HG03045 (cell line): ENCODE measurements around the gene CDH13.

Experiments
- ATAC-seq: cut with Tn5 transposase; IDR thresholded peaks from one replicate; pipeline ENCODE4 v1.9.1; 2021; ENCODE audit warnings: mild to moderate bottlenecking, moderate library complexity; ENCODE audit not compliant: unreplicated experiment

CDH13 gene

DNA sequence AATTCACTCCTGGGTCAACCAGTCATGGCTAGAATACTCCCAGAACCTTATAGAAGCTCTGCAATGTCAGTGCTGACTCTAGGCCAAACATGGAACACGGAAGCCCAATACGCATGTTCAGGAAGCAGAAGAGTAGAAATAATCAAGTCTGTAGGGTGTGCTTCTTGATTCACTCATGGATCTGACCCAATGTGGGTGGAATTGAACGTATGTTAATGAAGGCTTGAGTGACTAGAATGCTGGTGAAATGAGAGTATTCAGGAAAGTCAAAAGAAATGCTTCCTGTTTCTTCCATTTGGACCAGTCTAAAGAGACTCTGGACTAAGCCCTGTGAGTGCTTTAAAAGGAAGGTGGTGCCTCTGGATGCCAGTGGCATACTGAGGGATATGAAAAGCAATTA is 395.0 kb downstream of the CDH13 start:
- ATAC-seq, result no peak

DNA sequence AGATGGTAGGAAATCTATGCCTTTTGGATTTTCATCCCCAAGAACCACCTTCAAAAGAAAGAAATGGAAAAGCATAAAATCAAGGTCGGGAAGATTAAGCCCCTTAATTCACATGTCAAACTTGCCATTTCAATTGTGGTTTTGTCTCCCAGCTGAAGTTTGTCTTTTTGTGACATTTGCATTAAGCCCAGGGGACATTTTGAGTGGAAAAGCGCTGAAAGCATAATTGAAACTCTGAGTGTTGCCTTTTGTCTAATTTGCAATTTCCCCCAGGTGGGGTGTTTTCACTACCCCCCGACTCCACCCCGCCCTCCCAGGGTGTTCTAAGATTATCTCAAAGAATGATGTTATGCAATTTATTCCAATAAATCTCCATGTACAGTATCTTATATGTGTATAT is 396.2 kb downstream of the CDH13 start:
- no peak for ATAC-seq

DNA sequence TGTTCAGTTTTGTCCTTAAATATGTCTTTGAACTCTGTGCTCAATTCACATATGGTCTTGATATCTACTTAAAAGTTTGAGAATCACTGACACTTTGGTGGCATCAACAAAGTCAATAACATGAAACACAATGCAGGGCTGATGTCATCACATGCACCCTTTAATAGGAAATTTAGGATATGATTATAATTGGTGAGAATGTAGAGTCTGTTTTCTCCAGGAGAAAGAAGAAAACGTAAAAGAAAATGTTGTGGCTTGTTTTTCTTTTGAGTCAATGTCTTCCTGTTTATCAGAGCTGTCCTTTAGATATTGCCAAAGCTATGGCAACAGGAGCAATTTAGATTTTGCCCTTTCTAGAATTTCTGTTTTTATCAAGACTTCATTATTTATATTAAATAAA is 396.9 kb downstream of the CDH13 start:
- no peak for ATAC-seq

DNA sequence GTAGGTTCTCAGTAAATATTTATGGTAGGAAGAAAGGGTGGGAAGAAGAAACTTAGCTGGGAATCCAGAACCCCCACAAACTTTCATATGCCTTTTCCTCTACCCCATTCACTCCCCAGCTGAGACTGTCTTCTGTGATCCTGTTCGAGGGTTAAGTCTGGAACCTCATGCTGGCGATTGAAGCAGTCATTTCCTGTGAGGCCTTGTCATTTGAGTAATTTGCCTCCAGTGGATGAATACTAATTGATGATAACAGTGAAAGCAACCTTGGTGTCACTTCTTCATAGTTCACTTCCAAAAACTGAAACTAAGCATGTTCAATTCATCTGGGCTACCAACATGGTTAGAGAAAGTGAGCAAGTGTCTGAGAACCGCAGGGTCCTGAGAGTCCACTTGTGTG is 401.2 kb downstream of the CDH13 start:
- no peak for ATAC-seq

DNA sequence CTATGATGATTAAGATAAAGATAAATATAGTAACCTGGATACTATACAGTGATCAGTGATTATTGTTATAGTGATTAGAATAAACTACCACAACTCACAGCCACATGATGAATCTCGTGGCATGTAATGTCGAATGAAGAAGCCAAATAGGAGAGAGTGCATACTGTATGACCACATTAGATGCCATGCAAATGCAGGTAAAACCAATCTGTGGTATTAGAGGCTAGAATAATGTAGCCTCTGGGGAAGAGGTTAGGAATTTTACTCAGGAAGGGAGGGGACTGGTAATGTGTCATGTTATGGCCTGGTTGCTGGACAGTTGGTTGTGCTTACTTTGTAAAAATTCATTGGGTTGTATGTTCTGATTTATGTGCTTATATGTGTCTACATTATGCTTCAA is 402.7 kb downstream of the CDH13 start:
- no peak for ATAC-seq

DNA sequence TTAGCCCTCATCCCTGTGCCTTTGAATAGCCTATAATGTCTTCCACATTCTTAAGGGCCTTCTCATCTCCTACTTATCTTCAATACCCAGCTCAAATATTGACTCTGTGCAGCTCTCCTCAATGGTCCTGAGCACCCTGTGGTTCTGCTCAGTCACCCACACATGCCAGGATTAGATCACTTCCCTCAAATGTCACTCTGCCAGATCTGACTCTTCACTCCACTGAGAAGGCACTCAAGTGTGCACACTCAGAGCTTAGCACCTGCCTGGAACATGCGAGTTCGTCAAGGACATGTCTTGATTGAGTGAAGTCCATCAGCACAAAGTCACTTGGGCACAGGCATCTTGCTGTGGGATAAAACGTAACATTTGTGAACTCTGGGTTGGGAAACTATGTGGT is 404.8 kb downstream of the CDH13 start:
- ATAC-seq, result no peak

DNA sequence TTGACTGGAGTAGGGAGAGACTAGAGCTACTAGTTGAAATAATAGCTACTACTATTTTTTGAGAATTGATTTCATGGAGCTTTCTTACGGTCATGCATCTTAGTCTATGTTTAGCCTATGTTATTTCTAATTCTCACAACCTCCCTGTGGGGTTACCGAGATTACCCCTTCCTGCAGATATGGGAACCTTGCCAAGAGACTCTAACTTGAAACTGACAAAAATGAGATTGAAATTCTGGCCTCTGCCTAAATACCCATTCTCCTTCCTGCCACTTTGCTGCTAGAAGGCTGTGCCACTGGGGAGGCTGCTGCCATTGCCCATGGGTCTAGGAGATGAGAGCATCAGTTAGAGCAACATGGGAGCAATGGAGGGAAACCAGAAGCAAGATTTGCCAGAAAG is 410.3 kb downstream of the CDH13 start:
- no peak for ATAC-seq

DNA sequence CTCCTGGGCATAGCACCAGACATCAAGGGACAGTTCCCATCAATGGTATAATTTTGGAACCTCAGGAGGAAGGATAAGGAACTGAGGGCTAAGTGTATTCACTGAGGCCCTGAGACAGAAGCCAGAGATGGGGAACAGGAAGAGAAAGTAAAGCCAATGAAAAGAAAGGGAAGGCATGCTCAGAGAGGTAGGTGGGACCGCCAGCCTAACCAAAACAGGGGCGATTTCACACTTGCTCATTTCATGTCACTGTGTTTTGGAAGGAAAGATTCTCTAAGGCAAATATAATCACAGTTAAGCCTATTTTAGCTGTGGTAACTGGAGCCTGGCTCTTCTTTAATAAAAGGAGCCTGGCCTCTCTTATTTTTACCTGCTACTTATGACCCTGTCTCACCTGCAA is 411.1 kb downstream of the CDH13 start:
- ATAC-seq, result no peak

DNA sequence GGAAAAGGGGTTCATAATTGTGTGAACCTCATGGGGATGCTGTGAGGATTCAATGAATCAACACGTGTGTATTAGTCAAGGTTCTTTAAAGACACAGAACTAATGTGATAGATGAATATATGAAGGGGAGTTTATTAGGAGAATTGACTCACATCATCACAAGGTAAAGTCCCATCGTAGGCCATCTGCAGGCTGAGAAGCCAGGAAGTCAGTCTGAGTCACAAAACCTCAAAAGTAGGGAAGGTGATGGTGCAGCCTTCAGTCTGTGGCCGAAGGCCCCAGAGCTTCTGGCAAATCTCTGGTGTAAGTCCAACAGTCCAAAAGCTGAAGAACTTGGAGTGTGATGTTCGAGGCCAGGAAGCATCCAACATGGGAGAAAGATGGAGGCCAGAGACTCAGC is 413.4 kb downstream of the CDH13 start:
- no peak for ATAC-seq

DNA sequence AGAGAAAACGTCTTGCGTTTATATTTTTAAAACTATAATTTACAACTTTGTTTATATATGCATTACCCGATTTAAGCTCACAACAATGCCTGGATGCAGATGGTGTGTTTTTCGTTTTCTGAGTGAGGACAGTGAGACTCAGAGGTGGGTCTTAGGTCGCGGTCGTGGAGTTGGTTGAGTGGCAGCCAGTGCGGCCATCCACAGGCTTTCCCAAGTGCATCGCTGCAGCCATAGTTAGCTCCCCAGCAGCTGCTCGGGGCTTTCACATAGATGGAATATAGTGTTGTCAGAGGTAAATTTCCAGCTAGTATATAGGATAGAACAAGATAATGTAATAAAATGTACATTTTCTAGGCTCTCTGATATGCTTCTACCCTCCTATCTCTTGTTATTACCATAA is 417.8 kb downstream of the CDH13 start:
- ATAC-seq, result no peak

DNA sequence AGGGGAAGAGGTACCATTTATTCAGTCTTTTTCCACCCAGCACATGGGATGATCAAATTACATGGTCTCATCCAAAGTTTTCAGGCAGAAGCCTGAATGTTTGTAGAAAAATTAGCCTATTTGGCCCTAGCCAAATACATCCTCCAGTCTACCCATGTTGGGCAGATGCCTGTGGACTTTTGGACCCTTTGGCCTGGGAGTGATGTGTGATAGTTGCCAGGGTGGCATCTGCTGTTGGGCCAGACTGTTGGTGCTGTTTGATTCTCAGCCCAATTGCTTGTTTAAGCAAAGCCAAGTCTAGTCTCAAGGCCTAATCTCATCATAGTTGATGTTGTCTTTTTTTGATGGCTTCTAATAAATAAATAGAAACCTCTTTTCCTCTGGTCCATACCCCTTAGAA is 419.0 kb downstream of the CDH13 start:
- no peak for ATAC-seq

DNA sequence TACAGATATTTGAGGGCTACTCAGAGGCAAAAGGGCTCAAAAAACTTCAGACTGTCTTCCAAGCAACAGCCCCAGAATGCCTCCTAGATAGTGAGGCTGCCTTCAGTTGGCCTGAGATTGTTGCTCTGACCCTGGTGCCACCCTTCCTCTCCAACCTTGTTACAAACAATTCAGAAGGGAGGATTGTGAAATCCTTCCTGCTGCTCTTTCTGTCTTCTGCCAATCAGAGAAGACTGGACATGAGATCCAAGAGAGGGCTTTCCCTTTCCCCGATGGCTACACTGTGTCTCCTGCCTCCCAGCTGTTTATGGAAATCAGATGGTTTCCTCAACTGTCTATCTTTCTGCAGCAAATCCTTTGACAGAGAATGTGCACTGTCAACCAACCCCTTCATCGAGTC is 419.9 kb downstream of the CDH13 start:
- ATAC-seq, result no peak

DNA sequence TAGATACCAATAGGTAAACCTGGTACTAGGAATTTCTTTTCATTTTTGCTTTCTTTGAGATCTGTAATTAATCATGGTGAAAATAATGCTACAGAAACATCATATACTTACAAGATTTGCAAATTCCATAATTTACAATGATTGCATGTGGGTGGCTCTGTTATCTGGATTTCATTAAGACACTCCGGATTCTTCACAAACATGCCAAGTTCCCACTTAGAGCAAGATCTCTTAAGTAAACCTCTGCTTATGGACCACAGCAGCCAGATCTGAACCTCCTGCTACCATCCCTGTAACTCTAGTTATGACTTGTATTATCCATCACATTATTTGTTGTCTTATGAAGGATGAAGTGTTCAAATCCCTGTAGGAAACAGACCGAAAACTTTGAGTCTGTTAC is 424.7 kb downstream of the CDH13 start:
- ATAC-seq, result no peak

DNA sequence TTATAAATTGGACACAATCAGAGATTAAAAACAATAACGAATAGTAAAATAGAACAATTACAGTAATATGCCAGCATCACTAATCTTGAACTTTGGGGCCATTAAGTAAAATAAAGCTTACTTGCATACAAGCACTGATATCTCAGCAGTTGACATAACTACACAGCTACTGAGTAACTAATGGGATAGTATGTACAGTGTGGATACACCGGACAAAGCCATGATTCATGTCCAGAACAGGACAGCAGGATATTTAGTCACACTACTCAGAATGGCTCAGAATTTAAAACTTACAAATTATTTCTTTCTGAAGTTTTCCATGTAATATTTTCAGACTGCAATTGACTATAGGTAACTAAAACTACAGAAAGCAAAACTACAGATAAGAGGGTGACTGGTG is 427.5 kb downstream of the CDH13 start:
- ATAC-seq, result no peak

DNA sequence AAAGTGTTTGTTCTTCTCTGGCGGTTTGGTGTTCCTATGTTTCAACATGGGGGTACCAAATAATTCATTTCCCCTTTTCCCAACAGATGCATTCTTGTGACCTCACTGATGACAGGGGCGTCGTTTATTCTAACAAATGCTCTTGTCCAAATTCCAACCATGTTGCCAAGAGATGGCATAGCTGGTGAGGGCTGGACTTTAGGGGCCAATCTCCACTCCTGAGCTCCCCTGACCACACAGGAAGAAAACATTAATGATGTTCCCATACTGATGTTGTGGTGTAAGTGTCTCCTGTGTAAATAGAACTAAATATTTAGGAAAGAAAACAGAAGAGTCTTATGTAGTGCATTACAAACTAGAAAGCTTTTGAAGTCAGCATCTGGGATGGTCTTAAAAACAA is 431.6 kb downstream of the CDH13 start:
- ATAC-seq, result no peak

DNA sequence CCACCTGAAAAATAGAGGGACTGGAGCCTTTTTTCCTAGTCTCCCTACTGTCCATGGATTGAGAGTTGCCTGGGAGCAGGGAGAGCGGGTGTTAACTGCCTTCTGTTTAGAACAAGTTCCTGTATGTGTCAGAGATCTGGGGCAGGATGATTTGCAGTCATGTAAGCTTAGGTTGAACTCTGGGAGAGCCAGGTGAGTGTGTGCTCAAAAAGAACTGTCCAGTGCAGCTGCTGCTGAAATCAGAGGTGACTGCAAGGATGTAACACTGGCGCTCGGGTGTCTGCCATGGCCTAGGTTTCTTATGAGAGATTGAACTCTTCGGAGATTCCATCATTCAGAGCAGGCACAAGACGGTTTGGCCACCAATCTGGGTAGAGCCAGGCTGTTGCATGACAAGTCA is 432.5 kb downstream of the CDH13 start:
- no peak for ATAC-seq

DNA sequence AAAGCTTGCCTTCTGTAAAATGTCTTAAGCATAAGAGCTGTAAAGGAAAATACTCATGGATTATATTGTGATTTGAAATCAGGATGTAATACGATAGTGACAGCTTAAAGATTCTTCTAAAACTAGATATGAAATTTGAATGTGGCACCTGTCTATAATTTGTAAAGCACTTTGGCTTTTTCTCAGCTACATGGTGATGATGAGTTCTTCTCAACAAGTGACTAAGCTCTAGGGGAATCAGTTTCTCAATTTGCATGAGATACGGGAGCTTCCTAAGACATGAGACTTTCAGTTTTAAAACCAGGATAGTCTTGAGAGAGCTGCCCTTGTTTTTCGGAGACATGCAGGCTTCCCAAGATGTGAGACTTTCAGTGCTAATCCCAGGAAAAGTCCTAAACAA is 439.2 kb downstream of the CDH13 start:
- no peak for ATAC-seq

DNA sequence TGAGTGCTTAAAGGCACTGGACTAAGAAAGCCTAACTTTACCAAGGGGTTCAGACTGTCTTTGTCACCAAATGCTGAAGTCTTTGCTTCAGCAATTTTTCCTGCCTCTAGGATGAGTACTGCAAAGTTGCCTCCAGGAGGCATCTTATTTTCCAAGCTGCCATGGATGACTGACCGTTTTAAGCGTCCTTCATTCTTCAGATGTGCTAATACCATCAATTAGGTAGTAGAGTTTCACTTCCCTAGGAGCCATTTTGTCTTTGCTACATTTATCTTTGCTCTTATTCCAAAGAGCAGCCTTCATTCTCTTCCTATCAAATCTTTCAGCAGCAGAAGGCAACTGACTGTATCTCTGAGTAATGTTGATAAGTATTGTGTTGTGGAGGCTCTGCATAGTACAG is 440.1 kb downstream of the CDH13 start:
- no peak for ATAC-seq

DNA sequence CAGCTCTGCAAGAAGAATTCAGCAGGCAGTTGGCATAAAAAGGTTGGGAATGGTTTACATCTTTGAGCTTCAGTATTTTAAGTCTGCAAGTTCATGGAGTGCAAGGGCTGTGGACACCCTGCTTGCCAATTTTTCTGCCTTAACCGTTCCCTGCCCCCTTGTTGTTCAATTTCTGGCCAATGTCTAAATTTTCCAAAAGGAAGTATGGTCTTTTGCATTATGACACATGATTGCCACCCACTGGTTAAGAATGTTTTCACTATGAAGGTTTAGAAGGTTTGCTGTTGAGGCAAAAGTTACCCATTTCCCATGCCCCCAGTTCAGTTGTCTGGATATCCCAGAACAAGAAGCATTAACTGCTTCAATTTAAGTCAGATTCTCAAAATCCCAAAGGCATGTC is 441.9 kb downstream of the CDH13 start:
- no peak for ATAC-seq

DNA sequence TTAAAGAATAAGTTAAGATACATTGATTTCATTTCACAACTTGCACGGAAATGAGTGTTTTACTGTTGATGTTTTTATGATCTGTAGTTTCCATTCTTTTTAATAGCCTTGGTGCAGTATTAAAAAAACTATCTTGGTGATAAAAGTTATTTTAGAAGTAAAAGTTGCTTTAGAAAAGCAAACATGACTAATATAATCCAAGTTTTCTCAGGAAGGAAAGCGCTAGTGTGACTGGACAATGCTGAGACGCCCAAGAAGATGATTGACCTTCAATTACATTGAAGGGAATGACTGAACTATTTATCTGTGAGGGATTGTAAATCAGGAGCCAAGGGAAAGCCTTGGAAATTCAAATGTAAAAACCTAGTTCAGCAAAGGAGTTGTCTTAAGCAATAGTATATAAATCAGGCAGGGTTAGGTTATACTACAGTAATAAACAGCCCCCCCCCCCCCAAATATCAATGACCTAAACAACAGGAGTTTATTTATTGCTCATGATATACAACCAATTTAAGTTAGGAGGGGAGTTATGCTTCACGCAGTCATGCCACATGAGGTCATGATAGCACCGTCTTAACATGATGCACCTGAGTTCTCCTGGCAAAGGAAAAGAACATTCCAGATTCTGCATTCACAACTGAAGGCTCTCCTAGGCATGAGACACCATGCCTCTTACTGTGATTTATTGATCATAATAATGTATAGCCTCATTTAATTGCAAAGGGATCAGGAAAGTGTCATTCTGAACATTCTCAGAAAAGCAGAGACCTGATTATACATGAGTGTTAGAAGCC is 443.8 kb downstream of the CDH13 start:
- ATAC-seq, result no peak

DNA sequence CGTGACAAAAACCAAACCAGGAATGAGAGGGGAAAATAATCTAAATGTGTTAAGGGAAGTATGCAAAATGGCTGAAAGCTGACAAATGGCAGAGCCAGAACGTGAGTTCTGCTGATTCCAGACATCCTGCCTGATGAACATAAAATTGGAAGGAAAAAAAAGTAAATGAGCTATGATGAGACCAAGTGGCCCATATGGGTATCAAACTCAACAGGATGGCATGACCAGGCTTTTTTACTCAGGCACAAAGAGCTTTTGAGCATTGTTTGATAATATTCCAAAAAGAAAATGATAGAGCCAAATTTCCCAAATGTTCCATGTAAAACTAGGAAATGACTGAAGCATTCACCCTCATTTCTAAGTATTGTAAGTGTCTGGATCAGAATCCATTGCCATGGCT is 449.2 kb downstream of the CDH13 start:
- no peak for ATAC-seq

DNA sequence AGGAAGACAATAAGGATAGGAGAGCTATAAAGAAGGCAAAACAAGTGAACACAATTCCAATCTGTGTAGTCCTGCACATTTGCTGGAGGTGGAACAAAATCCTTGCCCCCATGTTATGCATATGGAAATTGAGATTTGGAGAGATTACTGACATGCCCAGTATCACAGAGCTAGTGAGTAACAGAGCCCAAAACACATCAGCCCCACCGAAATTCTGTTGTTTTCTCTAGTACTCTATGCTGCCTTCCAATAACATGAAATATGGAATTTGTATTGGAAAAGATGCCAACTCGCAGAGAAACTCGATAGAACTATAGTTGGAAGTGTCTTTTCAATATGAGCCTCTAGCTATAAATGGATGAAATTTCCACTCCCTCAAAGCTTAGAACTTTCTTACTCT is 456.6 kb downstream of the CDH13 start:
- no peak for ATAC-seq

DNA sequence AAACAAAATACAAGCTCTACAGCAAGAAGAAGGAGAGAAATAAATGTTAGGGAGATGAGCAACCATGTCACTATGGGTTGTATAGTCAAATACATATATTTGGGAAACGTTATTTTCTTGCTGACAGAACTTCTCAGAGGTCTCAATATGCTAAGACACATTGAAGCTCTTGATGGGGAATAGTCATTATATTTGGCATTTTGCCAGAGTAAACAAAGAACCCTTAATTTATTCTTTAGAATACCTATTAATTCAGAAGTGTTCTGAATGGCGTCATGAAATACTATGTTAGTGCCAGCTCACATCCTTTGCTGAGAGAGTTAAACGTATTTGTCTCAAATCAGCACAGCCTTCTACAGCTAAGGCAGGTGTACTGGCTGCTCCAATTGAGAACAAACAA is 458.9 kb downstream of the CDH13 start:
- ATAC-seq, result no peak
